Osteoblast (primary cell): Measurements from ENCODE around the gene GOLGA8A. TPM values are rescaled to one million over a fixed set of nuclear protein-coding genes. Genes with fewer than 3 reads are reported as not detected.
"Not testable (repeated sequence)": the region's sequence is repeated elsewhere in the genome, so short reads cannot be mapped to it uniquely, and the experiment has no call there.

Source experiments
- DNase-seq: peaks from one replicate; pipeline ENCODE4 v3.0.0; 2011; ENCODE audit warnings: low spot score, mixed read lengths; ENCODE audit not compliant: insufficient read length; ENCODE audit errors: missing footprints
- H2AFZ ChIP-seq: 2 replicates; pipeline ENCODE4 v1.6.0; 2011; ENCODE audit warnings: mild to moderate bottlenecking, low read length
- H3K27ac ChIP-seq: 2 replicates; pipeline ENCODE4 v1.5.1; 2011; ENCODE audit warnings: mild to moderate bottlenecking, low read depth, low read length, moderate library complexity
- H3K27me3 ChIP-seq: 2 replicates; pipeline ENCODE4 v1.6.0; 2012; ENCODE audit warnings: mild to moderate bottlenecking, control low read depth, inconsistent platforms, low read length, moderate library complexity; ENCODE audit not compliant: insufficient read depth
- H3K36me3 ChIP-seq: 2 replicates; pipeline ENCODE4 v1.5.1; 2011; ENCODE audit warnings: mild to moderate bottlenecking, low read length, control low read depth, moderate library complexity; ENCODE audit not compliant: insufficient read depth
- H3K4me1 ChIP-seq: 2 replicates; pipeline ENCODE4 v1.5.1; 2011; ENCODE audit warnings: mild to moderate bottlenecking, low read length, control low read depth, moderate library complexity; ENCODE audit not compliant: insufficient read depth
- H3K4me2 ChIP-seq: 2 replicates; pipeline ENCODE4 v1.6.0; 2011; ENCODE audit warnings: mild to moderate bottlenecking, low read length; ENCODE audit not compliant: insufficient read depth
- H3K4me3 ChIP-seq: fragments of 200-600 bp; sonication (generic); 3 replicates; pipeline ENCODE4 v1.5.1; 2012; ENCODE audit warnings: mild to moderate bottlenecking, low read length, inconsistent platforms; ENCODE audit not compliant: insufficient read depth
- H3K79me2 ChIP-seq: 2 replicates; pipeline ENCODE4 v1.6.0; 2012; ENCODE audit warnings: mild to moderate bottlenecking, low read length, control low read depth, inconsistent platforms; ENCODE audit not compliant: insufficient read depth
- H3K9me3 ChIP-seq: 2 replicates; pipeline ENCODE4 v1.5.1; 2011; ENCODE audit warnings: low read depth, low read length, control low read depth
- H4K20me1 ChIP-seq: 2 replicates; pipeline ENCODE4 v1.6.0; 2012; ENCODE audit warnings: mild to moderate bottlenecking, low read length, control low read depth; ENCODE audit not compliant: insufficient read depth
- total RNA-seq: library from RNA; depleted of rRNA; stranded (reverse); fragments of >200 nt; gene quantifications from 2 replicates; pipeline ENCODE4 v1.2.3, GENCODE V29; 2012
- TF ChIP-seq, protein P1 (sequence below): IDR thresholded peaks from 2 replicates; pipeline ENCODE4 v1.5.1; 2011; ENCODE audit warnings: mild to moderate bottlenecking, low read depth, low read length, moderate library complexity; ENCODE audit errors: extremely low read depth

GOLGA8A gene
- total RNA-seq, 1 donor, result 27.5 TPM

DNA sequence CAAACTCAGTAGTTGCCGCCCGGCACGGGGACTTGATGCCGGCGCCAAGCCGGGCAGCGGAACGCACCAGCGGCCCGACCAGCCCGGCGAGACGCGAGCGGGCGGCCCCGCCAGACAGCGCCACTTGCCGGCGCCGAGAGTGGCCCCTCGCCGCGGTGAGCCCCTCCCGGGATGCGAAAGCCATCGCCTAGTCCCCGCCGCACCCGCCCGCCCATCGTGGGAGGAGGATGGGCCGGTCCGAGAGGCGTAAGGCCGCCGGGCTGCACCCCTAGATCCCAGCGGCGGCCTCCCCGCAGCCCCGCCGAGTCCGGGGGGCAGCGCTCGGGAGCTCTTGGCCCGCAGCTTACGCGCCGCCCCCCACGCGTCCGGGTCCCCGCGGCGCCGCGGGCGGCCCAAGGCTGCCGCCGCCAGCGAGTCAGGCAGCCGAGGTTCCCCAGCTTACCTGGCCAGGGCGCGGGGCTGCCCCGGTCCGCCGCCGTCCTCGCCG, 609 bp downstream of the GOLGA8A start:
- H3K27ac ChIP-seq, result no peak overlapping the region
- peaks cover 4% of the 10 kb centered on the region for H3K4me1 ChIP-seq
- H3K4me2 ChIP-seq, result peak overlapping the region; percentile 79
- peak; percentile 89 for DNase-seq
- H3K36me3 ChIP-seq, result no peaks in the 10 kb centered on the region
- TF ChIP-seq, protein P1, sequence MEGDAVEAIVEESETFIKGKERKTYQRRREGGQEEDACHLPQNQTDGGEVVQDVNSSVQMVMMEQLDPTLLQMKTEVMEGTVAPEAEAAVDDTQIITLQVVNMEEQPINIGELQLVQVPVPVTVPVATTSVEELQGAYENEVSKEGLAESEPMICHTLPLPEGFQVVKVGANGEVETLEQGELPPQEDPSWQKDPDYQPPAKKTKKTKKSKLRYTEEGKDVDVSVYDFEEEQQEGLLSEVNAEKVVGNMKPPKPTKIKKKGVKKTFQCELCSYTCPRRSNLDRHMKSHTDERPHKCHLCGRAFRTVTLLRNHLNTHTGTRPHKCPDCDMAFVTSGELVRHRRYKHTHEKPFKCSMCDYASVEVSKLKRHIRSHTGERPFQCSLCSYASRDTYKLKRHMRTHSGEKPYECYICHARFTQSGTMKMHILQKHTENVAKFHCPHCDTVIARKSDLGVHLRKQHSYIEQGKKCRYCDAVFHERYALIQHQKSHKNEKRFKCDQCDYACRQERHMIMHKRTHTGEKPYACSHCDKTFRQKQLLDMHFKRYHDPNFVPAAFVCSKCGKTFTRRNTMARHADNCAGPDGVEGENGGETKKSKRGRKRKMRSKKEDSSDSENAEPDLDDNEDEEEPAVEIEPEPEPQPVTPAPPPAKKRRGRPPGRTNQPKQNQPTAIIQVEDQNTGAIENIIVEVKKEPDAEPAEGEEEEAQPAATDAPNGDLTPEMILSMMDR, result no peak
- no peaks in the 10 kb centered on the region for H4K20me1 ChIP-seq
- peak overlapping the region; percentile 73 for H3K4me3 ChIP-seq
- peaks cover 13% of the 10 kb centered on the region for H3K27me3 ChIP-seq
- H2AFZ ChIP-seq, result peak overlapping the region; percentile 72
- H3K79me2 ChIP-seq, result peaks cover 5% of the 10 kb centered on the region
- no peaks in the 10 kb centered on the region for H3K9me3 ChIP-seq

DNA sequence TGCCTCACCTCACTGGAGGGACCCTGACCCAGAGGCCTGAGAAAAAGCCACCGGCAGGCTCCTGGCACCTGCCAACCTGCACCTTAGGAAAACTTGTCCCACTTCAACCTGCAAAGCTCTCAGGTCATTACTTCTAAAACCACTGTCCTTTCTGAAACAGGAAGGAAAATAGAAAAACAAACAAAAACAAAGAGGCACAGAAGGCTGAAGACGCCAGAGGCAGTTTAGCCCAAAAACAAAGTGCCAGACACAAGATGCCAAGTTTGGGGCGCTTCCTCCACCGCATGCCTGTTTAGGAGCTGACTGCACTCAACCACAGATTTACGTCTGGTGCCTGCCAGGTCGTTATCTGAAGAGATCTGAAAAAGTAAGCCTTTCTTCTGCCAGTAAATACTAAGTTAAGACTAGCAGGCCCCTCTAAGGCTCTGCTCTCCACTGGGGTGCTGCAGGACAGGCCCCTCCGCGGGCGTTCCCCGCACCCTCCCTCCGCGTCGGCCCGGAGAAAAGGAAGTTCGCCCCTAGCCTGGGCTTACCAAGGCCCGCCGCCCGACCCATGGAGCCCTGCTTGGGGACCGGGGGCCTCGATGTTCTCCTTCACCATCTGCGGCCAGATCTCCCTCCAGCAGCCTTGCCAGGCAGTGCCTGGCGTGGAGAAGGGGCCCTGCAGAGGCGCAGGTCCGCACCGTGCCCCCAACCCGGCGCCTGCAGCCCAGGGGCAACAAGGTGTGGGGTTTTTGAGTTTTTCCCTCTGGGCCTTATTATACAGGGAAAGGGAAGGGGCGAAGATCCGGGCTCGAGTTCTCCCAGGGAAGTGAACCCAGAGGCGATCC, 1.3 kb downstream of the GOLGA8A start:
- DNase-seq, result peak; percentile 82
- Histone ChIP-seq H3K4me3 (peak overlapping the region; percentile 73), H3K27ac (no peak overlapping the region), H2AFZ (peak overlapping the region; percentile 72), H4K20me1 (no peaks in the 10 kb centered on the region), H3K79me2 (peaks cover 5% of the 10 kb centered on the region), H3K36me3 (no peaks in the 10 kb centered on the region), H3K27me3 (peaks cover 10% of the 10 kb centered on the region), H3K4me1 (peaks cover 4% of the 10 kb centered on the region), H3K4me2 (peak overlapping the region; percentile 79), H3K9me3 (no peaks in the 10 kb centered on the region)
- TF ChIP-seq, protein P1, result no peak

DNA sequence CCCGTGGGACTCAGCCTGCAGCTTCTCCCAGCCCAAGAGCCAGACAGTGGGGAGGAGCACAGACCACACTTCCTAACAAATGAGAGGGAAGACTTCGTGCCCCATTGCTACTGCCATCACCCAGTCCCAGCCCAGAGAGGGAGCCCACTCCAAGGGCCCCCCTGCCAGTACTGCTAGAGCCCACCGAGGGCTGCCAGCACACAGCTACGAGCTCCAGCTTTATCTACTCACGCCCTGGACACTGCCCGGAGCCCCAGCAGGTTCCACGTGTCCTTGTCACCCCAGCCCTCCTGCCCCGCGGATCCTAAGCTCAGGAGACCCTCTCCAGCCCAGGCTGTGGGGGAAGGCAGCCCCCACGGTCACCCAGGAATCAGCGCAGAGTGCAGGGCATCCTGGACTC, 1.9 kb downstream of the GOLGA8A start:
- no peaks in the 10 kb centered on the region for H3K9me3 ChIP-seq
- TF ChIP-seq, protein P1, result no peak
- H3K4me2 ChIP-seq, result no peak overlapping the region
- no peak overlapping the region for H2AFZ ChIP-seq
- H3K36me3 ChIP-seq, result no peaks in the 10 kb centered on the region
- no peaks in the 10 kb centered on the region for H4K20me1 ChIP-seq
- peaks cover 4% of the 10 kb centered on the region for H3K4me1 ChIP-seq
- peak; percentile 41 for DNase-seq
- H3K27me3 ChIP-seq, result peaks cover 10% of the 10 kb centered on the region
- H3K79me2 ChIP-seq, result peaks cover 5% of the 10 kb centered on the region
- no peak overlapping the region for H3K27ac ChIP-seq
- no peak overlapping the region for H3K4me3 ChIP-seq

DNA sequence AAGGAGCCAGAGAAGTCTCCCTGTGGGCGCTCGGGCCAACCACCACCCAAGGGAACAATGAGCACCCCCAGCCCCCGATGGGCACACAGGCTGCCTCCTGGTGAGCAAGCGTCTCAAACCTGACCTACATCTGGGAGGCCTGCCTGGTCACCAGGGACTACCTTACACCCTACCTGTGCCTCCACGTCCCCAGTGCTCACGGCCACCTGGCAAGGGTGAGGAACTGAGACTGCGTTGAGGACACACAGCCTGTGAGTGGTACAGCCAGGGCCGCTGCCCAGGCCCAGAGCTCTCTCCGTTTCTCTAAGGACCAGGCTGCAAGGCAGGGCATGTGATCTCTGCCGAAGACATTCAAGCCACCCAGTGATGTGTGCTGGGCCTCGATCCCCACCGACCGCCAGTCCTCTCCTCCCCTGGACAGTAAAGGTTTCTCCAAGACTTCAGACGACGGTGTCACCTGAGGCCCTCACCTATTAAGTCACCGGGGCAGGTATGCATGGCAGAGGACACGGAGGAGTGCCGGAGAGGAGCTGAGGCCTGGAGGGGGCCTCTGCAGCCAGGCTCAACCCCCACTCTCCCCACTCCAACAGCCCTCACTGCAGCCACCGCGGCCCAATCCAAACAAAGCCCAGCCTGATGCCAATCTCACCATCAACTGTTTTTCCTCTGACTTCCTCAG, 2.8 kb downstream of the GOLGA8A start:
- TF ChIP-seq, protein P1, result no peak
- Histone ChIP-seq H3K4me1 (peaks cover 4% of the 10 kb centered on the region), H3K79me2 (peaks cover 5% of the 10 kb centered on the region), H3K36me3 (no peaks in the 10 kb centered on the region), H3K9me3 (no peaks in the 10 kb centered on the region), H3K4me3 (no peak overlapping the region), H3K4me2 (no peak overlapping the region), H2AFZ (no peak overlapping the region), H3K27me3 (peaks cover 10% of the 10 kb centered on the region), H3K27ac (no peak overlapping the region), H4K20me1 (no peaks in the 10 kb centered on the region)
- DNase-seq, result peak; percentile 32

DNA sequence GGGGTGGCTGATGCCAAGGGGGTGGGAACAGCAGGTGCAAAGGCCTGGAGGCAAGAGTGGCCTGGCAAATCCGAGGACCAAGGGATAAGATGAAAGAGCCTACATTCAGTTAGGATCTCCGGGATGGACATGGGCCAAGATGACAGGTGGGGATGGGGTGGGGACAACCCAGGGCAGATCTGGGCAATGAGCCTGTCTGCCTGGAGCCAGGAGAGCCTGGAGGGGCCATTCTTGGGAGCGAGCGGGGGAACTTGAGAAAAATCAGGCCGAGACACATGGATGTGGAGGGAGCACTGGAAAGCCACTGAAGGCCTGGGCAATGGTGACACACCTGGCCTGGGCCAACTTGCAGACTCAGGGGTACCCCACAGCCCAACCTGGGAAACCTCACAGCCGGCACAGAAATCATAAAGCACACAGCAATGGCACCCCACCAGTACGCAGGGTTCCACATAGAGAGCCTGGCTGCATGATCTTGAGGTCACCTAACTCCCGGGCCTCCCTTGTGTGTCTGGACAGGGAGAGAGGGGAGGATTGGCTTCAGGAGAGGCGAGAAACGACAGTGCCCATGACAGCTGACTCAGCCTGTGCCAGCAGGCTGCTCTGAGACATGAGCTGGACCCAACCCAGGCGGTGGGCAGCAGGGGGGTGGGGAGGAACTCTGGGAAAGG, 3.5 kb downstream of the GOLGA8A start:
- H3K27me3 ChIP-seq, H4K20me1 ChIP-seq, H2AFZ ChIP-seq, DNase-seq, H3K4me2 ChIP-seq, H3K4me1 ChIP-seq, H3K79me2 ChIP-seq, H3K4me3 ChIP-seq, H3K27ac ChIP-seq, H3K36me3 ChIP-seq, H3K9me3 ChIP-seq: not testable (repeated sequence)
